Pancreas (tissue), 10 donors: ENCODE results near the gene CLEC4M. TPM values are rescaled to one million over a fixed set of nuclear protein-coding genes. Genes with fewer than 3 reads are reported as not detected.

ENCODE experiments used
- ATAC-seq, 4 donors: fragments of 200-7000 bp; cut with Tn5 transposase; one replicate each; pipeline versions ENCODE4 v1.8.0 to v1.9.1; 2020; ENCODE audit warnings: mild to moderate bottlenecking in 4 of 4, moderate library complexity in 4 of 4
- DNase-seq, 6 donors: peaks; one replicate each; pipeline ENCODE4 v3.0.0-alpha.2; 2020
- FAIRE-seq: peaks from 2 replicates; lab custom pipeline; 2012; peaks lifted over from hg19 to GRCh38; lab: Jason Lieb, UNC
- H3K27ac ChIP-seq, 4 donors: fragments of 200-600 bp; sonication (generic); 1 replicate in 3 of 4; 2 replicates in 1 of 4; pipeline versions ENCODE4 v1.5.0 to v1.8.0; 2020
- H3K27me3 ChIP-seq, 4 donors: fragments of 200-600 bp; one replicate each; pipeline ENCODE4 v1.8.0; 2021
- H3K36me3 ChIP-seq, 3 donors: fragments of 200-600 bp; sonication (generic) in 1 of 3; one replicate each; pipeline versions ENCODE4 v1.5.0 to v1.8.0; 2020 to 2021
- H3K4me1 ChIP-seq, 3 donors: fragments of 200-600 bp; one replicate each; pipeline ENCODE4 v1.8.0; 2021
- H3K4me3 ChIP-seq, 4 donors: fragments of 200-600 bp; sonication (generic) in 2 of 4; one replicate each; pipeline versions ENCODE4 v1.5.0 to v1.8.0; 2020 to 2021
- H3K9me3 ChIP-seq, 4 donors: fragments of 200-600 bp; one replicate each; pipeline ENCODE4 v1.8.0; 2021
- CTCF ChIP-seq, 4 donors: fragments of 200-600 bp; sonication (generic) in 3 of 4; IDR thresholded peaks; one replicate each; pipeline versions ENCODE4 v1.5.0 to v1.8.0; 2021; ENCODE audit warnings: antibody characterized with exemption in 4 of 4
- WGBS, 2 donors: extraction: QIAGEN DNeasy Blood & Tissue Kit; methylation state at CpG; one replicate each; pipeline ENCODE4 v1.1.7; 2013; 5-methylcytosine and 5-hydroxymethylcytosine counted together
- intact Hi-C, 3 donors: fragments of 100-400 bp; cut with DNase I; formaldehyde crosslinking; loops; one replicate each; pipeline versions ENCODE4 v1.11.1 to v1.14.2; 2022
- polyA plus RNA-seq, 2 donors: library from polyadenylated mRNA; stranded (reverse); fragments of 200-250 nt; gene quantifications; one replicate each; pipeline ENCODE4 v1.2.3, GENCODE V29; 2013
- total RNA-seq, 6 donors: library from RNA; stranded (reverse); fragmentation: NEBNext Ultra II Directional in 4 of 6; extraction: Animal tissue kit (Norgen Biotek cat#: 25700) in 4 of 6; gene quantifications; one replicate each; pipeline versions ENCODE4 v1.2.1 to v1.2.4, GENCODE V29; 2021 to 2023
- donor health status: healthy with polysubstance abuse.
- donor health status: DM: no; HTN: no; CAD: no; lungs with moderate emphysema.
- donor health status: DM: no; HTN: no; CAD: no.
- donor health status: control.
- donor health status: control.
- donor health status: Bipolar disorder and iron deficiency.
- donor health status: DM: yes; HTN: yes; CAD: no.
- donor health status: DM: no; HTN: no; CAD: no.
- donor health status: DM: no; HTN: no; CAD: no.
- donor health status: DM: yes; HTN: yes; CAD: no.

Gene CLEC4M
- total and polyA plus RNA-seq, 8 donors = not detected

- WGBS, 2 donors = 50 to 53% methylated on average over 5 of the region's 5 CpGs
- H3K9me3 ChIP-seq = no peaks in the 10 kb centered on the region
- ATAC-seq = peak in 1 of 4 donors; percentile 36
- no peaks in the 10 kb centered on the region for H3K36me3 ChIP-seq
- no peak for FAIRE-seq
- no peak overlapping the region for H3K27ac ChIP-seq
- H3K27me3 ChIP-seq = no peaks in the 10 kb centered on the region
- intact Hi-C loops = no loop called here
- TF ChIP-seq CTCF (IDR thresholded peaks at IDR 0.05) = no peak
- no peaks in the 10 kb centered on the region for H3K4me1 ChIP-seq
- no peak overlapping the region for H3K4me3 ChIP-seq
- no peak for DNase-seq
Observed at GRCh38 chr19:7778081-7778480, 15.0 kb downstream of the CLEC4M start.

- Histone ChIP-seq H3K9me3 (no peaks in the 10 kb centered on the region), H3K36me3 (no peaks in the 10 kb centered on the region), H3K27ac (no peak overlapping the region), H3K4me3 (no peak overlapping the region), H3K4me1 (no peaks in the 10 kb centered on the region), H3K27me3 (no peaks in the 10 kb centered on the region)
- DNase-seq (no peak), ATAC-seq (no peak), FAIRE-seq (no peak)
- intact Hi-C loops = no loop called here
- WGBS, 2 donors = 64 to 77% methylated on average over 26 of the region's 26 CpGs
- TF ChIP-seq CTCF (IDR thresholded peaks at IDR 0.05) = no peak
Observed at GRCh38 chr19:7779631-7780486, 16.8 kb downstream of the CLEC4M start.

GRCh38 chr19:7781157-7781556, 18.1 kb downstream of the CLEC4M start:
- ATAC-seq (no peak), FAIRE-seq (no peak), DNase-seq (no peak)
- Histone ChIP-seq H3K4me1 (no peaks in the 10 kb centered on the region), H3K27ac (no peak overlapping the region), H3K36me3 (no peaks in the 10 kb centered on the region), H3K4me3 (no peak overlapping the region), H3K27me3 (peaks cover 0 to 4% (median 1%) of the 10 kb centered on the region in 4 donors), H3K9me3 (no peaks in the 10 kb centered on the region)
- WGBS, 2 donors = 34 to 45% methylated on average over 12 of the region's 12 CpGs
- no peak for TF ChIP-seq CTCF (IDR thresholded peaks at IDR 0.05)
- intact Hi-C loops = no loop called here

- FAIRE-seq = no peak
- no peak for TF ChIP-seq CTCF (IDR thresholded peaks at IDR 0.05)
- Histone ChIP-seq H3K4me1 (no peaks in the 10 kb centered on the region), H3K4me3 (no peak overlapping the region), H3K27me3 (peaks cover 0 to 4% (median 1%) of the 10 kb centered on the region in 4 donors), H3K36me3 (no peaks in the 10 kb centered on the region), H3K9me3 (no peaks in the 10 kb centered on the region), H3K27ac (no peak overlapping the region)
- ATAC-seq = peak in 2 of 4 donors; percentile 32 to 48
- no peak for DNase-seq
- intact Hi-C loops = no loop called here
- WGBS, 2 donors = 19% methylated on average over 8 of the region's 8 CpGs
Observed at GRCh38 chr19:7783991-7784423, 21.0 kb downstream of the CLEC4M start.

- no peaks in the 10 kb centered on the region for H3K9me3 ChIP-seq
- no peaks in the 10 kb centered on the region for H3K36me3 ChIP-seq
- ATAC-seq = no peak
- intact Hi-C loops = no loop called here
- no peaks in the 10 kb centered on the region for H3K4me1 ChIP-seq
- no peak for TF ChIP-seq CTCF (IDR thresholded peaks at IDR 0.05)
- FAIRE-seq = no peak
- peaks cover 0 to 8% (median 2%) of the 10 kb centered on the region in 4 donors for H3K27me3 ChIP-seq
- no peak overlapping the region for H3K4me3 ChIP-seq
- DNase-seq = no peak
- H3K27ac ChIP-seq = no peak overlapping the region
Observed at GRCh38 chr19:7784856-7785255, 21.8 kb downstream of the CLEC4M start.
